Measurements from ENCODE around the gene SPSB4.

SPSB4 gene

GRCh38 chr3:141143517-141143916, 92.4 kb downstream of the SPSB4 start:
- no peaks in the 10 kb centered on the region for H3F3A ChIP-seq (ENCODE audit: insufficient read depth)
- H2AFZ ChIP-seq (ENCODE audit: low read depth, low read length, severe bottlenecking), result no peak overlapping the region
- no peaks in the 10 kb centered on the region for H3K9me3 ChIP-seq (ENCODE audit: insufficient read depth, low read length)
- H3K79me2 ChIP-seq (ENCODE audit: insufficient read depth, low read length), result no peaks in the 10 kb centered on the region
- no peak overlapping the region for H3K4me3 ChIP-seq (ENCODE audit: insufficient read depth, low read length, poor library complexity, severe bottlenecking)
- H3K4me2 ChIP-seq (ENCODE audit: low read depth, low read length, poor library complexity, severe bottlenecking), result no peak overlapping the region
- H3K36me3 ChIP-seq (ENCODE audit: low read length), result no peaks in the 10 kb centered on the region
- H4K20me1 ChIP-seq (ENCODE audit: low read depth, low read length), result no peaks in the 10 kb centered on the region
- no peak overlapping the region for H3K27ac ChIP-seq (ENCODE audit: low read depth, low read length)
- TF ChIP-seq EZH2phosphoT487 (conservative IDR thresholded peaks at IDR 0.05; ENCODE audit: low read length) (no peak), CTCF (IDR thresholded peaks at IDR 0.05; ENCODE audit: insufficient read depth, low read length, poor library complexity, severe bottlenecking) (no peak)
- no peak overlapping the region for H3K9ac ChIP-seq (ENCODE audit: low read length)
- no peaks in the 10 kb centered on the region for H3K27me3 ChIP-seq (ENCODE audit: low read length)
- H3K9me2 ChIP-seq (replicated peaks; ENCODE audit: insufficient read depth, low read length), result no peaks in the 10 kb centered on the region

GRCh38 chr3:141146979-141147470, 95.9 kb downstream of the SPSB4 start:
- Histone ChIP-seq H2AFZ (ENCODE audit: low read depth, low read length, severe bottlenecking) (no peak overlapping the region), H3F3A (ENCODE audit: insufficient read depth) (no peaks in the 10 kb centered on the region), H3K4me2 (ENCODE audit: low read depth, low read length, poor library complexity, severe bottlenecking) (no peak overlapping the region), H3K9me2 (replicated peaks; ENCODE audit: insufficient read depth, low read length) (no peaks in the 10 kb centered on the region), H3K9me3 (ENCODE audit: insufficient read depth, low read length) (no peaks in the 10 kb centered on the region), H3K27ac (ENCODE audit: low read depth, low read length) (no peak overlapping the region), H3K79me2 (ENCODE audit: insufficient read depth, low read length) (no peaks in the 10 kb centered on the region), H3K27me3 (ENCODE audit: low read length) (no peaks in the 10 kb centered on the region), H3K4me3 (ENCODE audit: insufficient read depth, low read length, poor library complexity, severe bottlenecking) (no peak overlapping the region), H3K9ac (ENCODE audit: low read length) (no peak overlapping the region), H3K36me3 (ENCODE audit: low read length) (no peaks in the 10 kb centered on the region), H4K20me1 (ENCODE audit: low read depth, low read length) (no peaks in the 10 kb centered on the region)
- TF ChIP-seq CTCF (IDR thresholded peaks at IDR 0.05; ENCODE audit: insufficient read depth, low read length, poor library complexity, severe bottlenecking) (no peak), EZH2phosphoT487 (conservative IDR thresholded peaks at IDR 0.05; ENCODE audit: low read length) (no peak)

GRCh38 chr3:141147657-141148056, 96.5 kb downstream of the SPSB4 start:
- H4K20me1 ChIP-seq (ENCODE audit: low read depth, low read length), result no peaks in the 10 kb centered on the region
- no peaks in the 10 kb centered on the region for H3K9me3 ChIP-seq (ENCODE audit: insufficient read depth, low read length)
- H3K27ac ChIP-seq (ENCODE audit: low read depth, low read length), result no peak overlapping the region
- H3K79me2 ChIP-seq (ENCODE audit: insufficient read depth, low read length), result no peaks in the 10 kb centered on the region
- no peak overlapping the region for H3K4me2 ChIP-seq (ENCODE audit: low read depth, low read length, poor library complexity, severe bottlenecking)
- H3F3A ChIP-seq (ENCODE audit: insufficient read depth), result no peaks in the 10 kb centered on the region
- H3K9ac ChIP-seq (ENCODE audit: low read length), result no peak overlapping the region
- no peak for TF ChIP-seq EZH2phosphoT487 (conservative IDR thresholded peaks at IDR 0.05; ENCODE audit: low read length)
- TF ChIP-seq CTCF (IDR thresholded peaks at IDR 0.05; ENCODE audit: insufficient read depth, low read length, poor library complexity, severe bottlenecking), result no peak
- no peaks in the 10 kb centered on the region for H3K9me2 ChIP-seq (replicated peaks; ENCODE audit: insufficient read depth, low read length)
- H3K36me3 ChIP-seq (ENCODE audit: low read length), result no peaks in the 10 kb centered on the region
- no peaks in the 10 kb centered on the region for H3K27me3 ChIP-seq (ENCODE audit: low read length)
- no peak overlapping the region for H3K4me3 ChIP-seq (ENCODE audit: insufficient read depth, low read length, poor library complexity, severe bottlenecking)
- no peak overlapping the region for H2AFZ ChIP-seq (ENCODE audit: low read depth, low read length, severe bottlenecking)
